GM21390 (cell line): ENCODE data around the gene SLC6A17.

Source experiments
- ATAC-seq: cut with Tn5 transposase; IDR thresholded peaks from one replicate; pipeline ENCODE4 v1.9.1; 2021; ENCODE audit not compliant: unreplicated experiment

The SLC6A17 gene

GRCh38 chr1:110216844-110217444 lies 66.7 kb downstream of the SLC6A17 start:
- no peak for ATAC-seq

DNA sequence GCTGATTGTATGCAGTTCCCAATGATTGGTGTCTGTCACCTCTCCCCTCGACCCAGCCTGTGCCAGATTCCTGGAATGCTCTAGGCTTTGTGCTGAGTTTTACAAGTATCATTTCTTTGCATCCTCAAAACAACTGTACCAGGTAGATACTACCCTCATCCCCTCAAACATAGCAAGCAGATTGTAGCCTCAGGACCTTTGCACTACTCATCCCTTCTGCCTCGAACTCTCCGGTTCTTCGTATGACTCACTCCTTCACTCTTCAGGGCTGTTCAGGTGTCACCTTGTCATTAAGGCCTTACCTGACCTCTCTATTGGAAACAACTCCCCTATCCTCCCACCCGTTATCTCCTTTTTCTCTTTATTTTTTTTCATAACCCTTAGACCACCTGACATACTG lies 67.8 kb downstream of the SLC6A17 start:
- no peak for ATAC-seq

- no peak for ATAC-seq
Measured at GRCh38 chr1:110218739-110219138, 68.4 kb downstream of the SLC6A17 start.

GRCh38 chr1:110220324-110220723 lies 70.0 kb downstream of the SLC6A17 start:
- no peak for ATAC-seq

DNA sequence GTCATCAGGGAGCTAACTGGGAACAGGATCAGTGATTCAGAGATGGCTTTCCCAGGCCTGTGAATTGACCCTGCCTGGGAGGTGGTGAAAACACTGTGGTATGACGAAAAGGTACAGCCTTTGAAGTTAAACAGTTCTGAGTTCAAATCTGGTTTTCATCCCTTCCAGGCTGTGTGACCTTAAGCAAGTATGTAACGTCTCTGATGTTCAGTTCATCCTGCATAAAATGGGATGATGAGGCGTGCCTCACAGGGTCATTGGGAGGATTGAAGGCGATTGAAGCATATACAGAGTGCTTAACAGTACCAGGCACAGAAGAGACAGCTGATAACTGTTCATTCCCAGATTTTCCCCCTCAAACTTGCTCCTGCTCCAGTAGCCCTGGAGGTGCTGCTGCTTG lies 70.8 kb downstream of the SLC6A17 start:
- ATAC-seq = no peak

GRCh38 chr1:110223127-110223526 lies 72.8 kb downstream of the SLC6A17 start:
- no peak for ATAC-seq

DNA sequence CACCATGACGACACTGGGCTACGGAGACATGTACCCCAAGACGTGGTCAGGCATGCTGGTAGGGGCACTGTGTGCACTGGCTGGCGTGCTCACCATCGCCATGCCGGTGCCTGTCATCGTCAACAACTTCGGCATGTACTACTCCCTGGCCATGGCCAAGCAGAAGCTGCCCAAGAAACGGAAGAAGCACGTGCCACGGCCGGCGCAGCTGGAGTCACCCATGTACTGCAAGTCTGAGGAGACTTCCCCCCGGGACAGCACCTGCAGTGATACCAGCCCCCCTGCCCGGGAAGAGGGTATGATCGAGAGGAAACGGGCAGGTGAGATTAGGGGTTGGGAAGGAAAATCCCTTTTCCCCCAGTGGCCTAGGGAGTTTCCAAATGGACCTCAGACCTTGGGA lies 73.3 kb downstream of the SLC6A17 start:
- ATAC-seq = no peak

GRCh38 chr1:110224240-110224995 lies 74.1 kb downstream of the SLC6A17 start:
- ATAC-seq = no peak

GRCh38 chr1:110225212-110225611 lies 74.9 kb downstream of the SLC6A17 start:
- no peak for ATAC-seq

- no peak for ATAC-seq
Measured at GRCh38 chr1:110225756-110226404, 75.6 kb downstream of the SLC6A17 start.

GRCh38 chr1:110227774-110228173 lies 77.5 kb downstream of the SLC6A17 start:
- ATAC-seq = no peak

GRCh38 chr1:110228381-110228780 lies 78.1 kb downstream of the SLC6A17 start:
- ATAC-seq = no peak

DNA sequence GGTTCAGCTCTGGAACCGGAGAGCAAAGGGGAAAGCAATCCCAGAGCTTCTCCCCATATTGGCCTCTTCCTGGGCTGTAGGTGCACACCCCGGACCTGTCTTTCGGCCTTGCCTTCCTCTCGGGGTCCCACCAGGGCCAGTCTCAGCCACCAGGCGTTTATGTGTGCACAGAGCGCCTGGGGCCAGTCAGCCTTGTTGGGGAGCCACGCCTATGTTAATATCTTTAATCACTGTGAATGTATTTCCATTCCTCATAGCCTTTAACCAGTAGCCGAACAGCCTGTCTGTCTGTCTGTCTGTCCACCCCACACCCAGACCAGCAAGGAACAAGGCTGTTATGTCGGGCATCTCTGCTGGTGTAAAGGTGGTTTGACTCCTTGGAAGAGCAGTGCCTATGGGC lies 78.6 kb downstream of the SLC6A17 start:
- ATAC-seq = no peak

DNA sequence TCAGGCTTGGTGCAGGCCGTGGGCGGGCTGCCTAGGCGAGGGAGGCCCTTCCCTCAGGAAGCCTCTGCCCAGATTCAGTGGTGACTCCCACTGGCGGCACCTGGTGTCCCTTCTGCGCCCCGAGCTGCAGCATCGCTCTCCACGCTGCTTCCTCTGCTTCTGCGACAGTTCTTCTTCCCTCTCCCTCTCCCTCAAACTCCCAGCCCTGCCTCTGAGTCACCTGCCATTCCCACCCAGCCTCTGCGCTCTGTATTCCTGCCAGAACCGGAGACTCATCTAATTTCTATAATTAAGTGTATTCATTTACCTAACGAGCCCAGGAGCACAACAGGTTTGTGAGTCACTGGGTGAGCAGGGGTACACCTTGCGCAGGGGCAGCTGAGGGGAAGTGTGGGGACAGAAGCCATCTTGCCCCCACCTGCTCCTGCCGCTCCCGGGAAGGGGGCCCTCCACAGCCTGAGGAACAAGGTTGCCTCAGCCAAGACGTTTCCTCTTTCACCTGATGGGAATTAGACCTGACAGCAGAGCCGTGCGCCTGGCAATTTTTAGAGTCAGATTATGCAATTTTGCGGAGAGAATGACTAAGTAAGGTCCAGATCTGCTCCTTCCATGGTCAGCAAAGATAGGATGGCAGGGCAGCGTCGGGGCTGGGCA lies 79.2 kb downstream of the SLC6A17 start:
- ATAC-seq = no peak

- no peak for ATAC-seq
Measured at GRCh38 chr1:110230381-110231199, 80.3 kb downstream of the SLC6A17 start.

DNA sequence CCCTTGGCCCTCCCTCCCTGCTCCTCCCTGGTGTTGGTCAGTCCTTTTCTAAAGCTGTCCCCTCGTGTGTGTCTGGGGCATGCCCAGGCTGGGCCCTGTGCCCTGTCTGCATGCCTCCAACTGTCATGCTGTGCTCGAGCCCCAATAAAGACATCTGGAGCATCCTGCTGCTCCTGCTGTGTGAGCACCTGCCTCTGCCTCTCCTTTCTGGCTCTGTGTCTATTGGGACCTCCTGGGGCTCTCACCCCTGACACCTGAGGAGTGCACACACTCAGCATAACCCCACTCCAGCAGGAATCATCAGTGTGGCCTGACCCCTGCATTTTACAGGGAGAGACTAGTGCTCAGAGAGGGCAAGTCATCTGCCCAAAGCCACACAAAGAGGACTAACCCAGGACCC lies 83.6 kb downstream of the SLC6A17 start:
- no peak for ATAC-seq

DNA sequence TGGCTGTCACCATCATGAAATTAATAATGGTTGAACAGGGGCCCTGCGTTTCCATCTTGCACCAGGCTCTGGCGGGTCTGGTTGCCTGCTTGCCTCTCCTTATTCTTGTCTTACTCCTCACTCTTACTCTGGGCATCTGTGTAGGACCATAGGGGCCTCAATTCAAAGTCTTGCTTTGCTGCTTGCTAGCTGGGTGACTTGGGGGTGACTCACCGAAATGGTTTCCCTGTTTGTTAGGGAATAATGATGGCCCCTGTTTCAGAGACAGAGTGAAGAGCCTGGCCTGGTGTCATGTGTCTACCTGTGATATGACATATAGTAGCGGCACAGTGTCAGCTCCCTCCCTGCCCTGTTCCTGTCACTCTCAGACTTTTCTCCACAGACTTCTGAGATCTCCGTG lies 84.4 kb downstream of the SLC6A17 start:
- ATAC-seq = no peak

GRCh38 chr1:110235181-110235833 lies 85.0 kb downstream of the SLC6A17 start:
- no peak for ATAC-seq

DNA sequence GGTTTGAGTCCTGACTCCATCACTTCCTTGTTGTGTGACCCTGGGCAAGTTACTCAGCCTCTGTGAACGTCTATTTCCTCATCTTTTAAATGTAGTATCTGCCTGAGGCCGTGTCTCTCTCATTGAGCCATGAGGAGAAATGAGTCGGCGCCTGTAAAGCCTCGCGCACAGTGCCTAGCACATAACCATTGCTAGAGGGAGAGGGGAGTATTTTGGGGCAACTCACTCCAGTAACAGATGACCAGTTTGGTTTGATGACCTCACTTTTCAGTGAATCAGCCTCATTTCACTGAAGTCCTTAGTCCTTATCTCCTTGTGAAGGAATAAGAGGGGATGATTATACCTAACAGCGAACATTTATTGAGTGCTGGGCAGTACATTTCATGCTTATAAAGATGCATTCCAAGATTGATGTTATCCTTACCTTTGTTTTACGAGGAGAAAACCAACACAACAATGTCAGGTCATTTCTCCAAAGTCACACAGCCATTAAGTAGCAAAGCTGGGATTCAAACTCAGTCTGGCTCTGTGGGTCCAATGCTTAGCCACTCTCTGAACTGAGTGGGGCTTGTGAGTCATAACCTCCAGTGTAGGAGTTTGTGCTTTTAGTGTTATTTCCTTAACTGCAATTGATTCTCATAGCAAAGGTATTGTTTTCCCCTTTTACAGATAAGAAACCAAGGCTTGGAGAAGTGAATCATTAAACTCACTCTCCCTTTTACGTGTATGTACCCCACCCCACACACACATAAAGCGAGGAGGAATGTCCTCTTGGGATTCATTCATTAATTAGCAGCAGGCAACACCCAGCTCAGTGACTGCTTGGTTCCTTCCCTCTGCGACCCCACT lies 85.8 kb downstream of the SLC6A17 start:
- no peak for ATAC-seq
